ENCODE measurements around the gene GNPTG. TPM values are rescaled to one million over a fixed set of nuclear protein-coding genes. Genes with fewer than 3 reads are reported as not detected.

The GNPTG gene
- total RNA-seq, 4 donors from 2014 or later, result 53.8 to 130 (median 79.1) TPM

DNA sequence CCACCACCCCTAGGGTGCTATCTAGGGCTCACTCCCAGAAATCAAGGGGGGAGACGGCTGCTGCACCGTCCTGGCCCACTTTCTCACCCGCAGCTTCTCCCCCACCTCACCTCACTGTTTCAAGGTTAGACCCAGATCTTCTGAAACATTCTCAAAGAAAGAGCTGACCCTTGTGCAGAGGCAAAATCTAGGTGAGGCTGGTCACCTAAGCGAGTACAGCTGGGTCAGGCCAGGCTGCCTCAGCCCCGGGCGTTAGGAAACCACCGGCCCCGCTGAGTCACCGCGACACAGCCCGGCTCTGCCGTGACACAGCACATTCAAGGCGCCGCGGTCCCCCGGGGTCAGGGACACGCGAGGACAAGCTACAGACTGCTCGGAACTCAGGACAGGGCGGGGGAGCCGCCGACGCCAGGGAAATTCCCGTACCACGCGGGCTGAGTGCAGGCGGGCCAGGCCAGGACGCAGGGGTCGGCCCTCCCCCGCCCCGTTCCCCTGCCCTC, 27.1 kb downstream of the GNPTG start:
- peaks cover 10 to 19% (median 15%) of the 10 kb centered on the region in 4 donors for H3K4me1 ChIP-seq
- H3K27ac ChIP-seq, result peak overlapping the region; percentile 45 to 80 (median 60)
- 13 to 50% methylated on average over 1 to 25 of the region's 31 CpGs for WGBS, 2 donors (ENCODE audit: low coverage in 1 of 2)
- DNase-seq, result peak; percentile 72
- intact Hi-C loops (cut with DNase I; ENCODE audit: low total_unique reads) (no loop called here), in situ Hi-C loops (cut with MboI; ENCODE audit: low pct_ligation_motif_present in 1 of 4, low pct_unique_long_range_greater_than_20kb in 1 of 4, low sequenced_read_pairs in 3 of 4) (no loop called here)
- H3K4me3 ChIP-seq, result peak overlapping the region; percentile 25 to 60 (median 49)
- TF ChIP-seq POLR2A (IDR thresholded peaks at IDR 0.05) (no peak), POLR2AphosphoS5 (IDR thresholded peaks at IDR 0.05) (peak in 1 of 3 donors; percentile 36)
- H3K36me3 ChIP-seq, result peaks cover 0 to 7% (median 0%) of the 10 kb centered on the region in 4 donors
- no peaks in the 10 kb centered on the region for H3K27me3 ChIP-seq
- no peaks in the 10 kb centered on the region for H3K9me3 ChIP-seq

DNA sequence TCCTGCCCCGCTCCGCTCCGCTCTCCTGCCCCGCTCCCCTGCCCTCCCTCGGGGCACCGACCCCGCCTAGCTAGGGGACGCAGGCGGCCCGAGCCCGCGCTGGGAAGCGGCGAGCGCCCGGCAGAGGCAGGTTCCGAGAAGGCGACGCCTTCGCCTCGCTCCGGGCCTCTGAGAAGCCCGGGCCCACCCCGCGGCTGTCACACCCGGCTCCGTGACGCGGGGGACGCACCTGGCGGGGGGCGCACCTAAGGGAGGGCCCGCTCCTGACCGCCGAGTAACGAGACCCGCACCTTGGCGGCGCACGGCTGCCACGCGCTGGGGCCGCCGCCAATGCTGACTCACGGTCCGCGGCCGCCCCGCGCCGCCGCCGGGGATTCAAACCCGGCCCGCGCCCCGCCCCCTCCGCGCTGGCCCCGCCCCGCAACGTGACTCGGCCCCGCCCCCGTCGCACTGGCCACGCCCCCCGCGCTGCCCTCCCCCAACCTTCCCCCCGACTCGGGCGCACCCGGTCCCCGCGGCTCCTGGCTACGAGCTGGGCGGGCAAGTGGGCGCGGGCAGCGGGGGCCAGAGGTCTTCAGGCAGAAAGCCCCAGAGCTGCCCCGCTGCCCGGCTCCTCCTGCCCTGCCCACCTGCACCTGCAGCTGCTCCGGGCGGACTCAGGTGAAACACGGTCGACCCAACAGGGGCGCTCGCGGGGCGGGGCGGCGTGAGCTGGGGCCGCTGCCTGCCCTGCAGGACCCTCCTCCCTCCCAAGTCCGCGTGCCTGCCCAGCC, 27.8 kb downstream of the GNPTG start:
- peak overlapping the region; percentile 25 to 60 (median 49) for H3K4me3 ChIP-seq
- peak overlapping the region; percentile 45 to 80 (median 60) for H3K27ac ChIP-seq
- no peaks in the 10 kb centered on the region for H3K27me3 ChIP-seq
- H3K9me3 ChIP-seq, result no peaks in the 10 kb centered on the region
- TF ChIP-seq EP300 (IDR thresholded peaks at IDR 0.05; ENCODE audit: low read depth), result no peak
- TF ChIP-seq, protein P1, sequence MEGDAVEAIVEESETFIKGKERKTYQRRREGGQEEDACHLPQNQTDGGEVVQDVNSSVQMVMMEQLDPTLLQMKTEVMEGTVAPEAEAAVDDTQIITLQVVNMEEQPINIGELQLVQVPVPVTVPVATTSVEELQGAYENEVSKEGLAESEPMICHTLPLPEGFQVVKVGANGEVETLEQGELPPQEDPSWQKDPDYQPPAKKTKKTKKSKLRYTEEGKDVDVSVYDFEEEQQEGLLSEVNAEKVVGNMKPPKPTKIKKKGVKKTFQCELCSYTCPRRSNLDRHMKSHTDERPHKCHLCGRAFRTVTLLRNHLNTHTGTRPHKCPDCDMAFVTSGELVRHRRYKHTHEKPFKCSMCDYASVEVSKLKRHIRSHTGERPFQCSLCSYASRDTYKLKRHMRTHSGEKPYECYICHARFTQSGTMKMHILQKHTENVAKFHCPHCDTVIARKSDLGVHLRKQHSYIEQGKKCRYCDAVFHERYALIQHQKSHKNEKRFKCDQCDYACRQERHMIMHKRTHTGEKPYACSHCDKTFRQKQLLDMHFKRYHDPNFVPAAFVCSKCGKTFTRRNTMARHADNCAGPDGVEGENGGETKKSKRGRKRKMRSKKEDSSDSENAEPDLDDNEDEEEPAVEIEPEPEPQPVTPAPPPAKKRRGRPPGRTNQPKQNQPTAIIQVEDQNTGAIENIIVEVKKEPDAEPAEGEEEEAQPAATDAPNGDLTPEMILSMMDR (IDR thresholded peaks at IDR 0.05), result no peak
- TF ChIP-seq POLR2A (IDR thresholded peaks at IDR 0.05), result no peak
- no peak for TF ChIP-seq POLR2AphosphoS5 (IDR thresholded peaks at IDR 0.05)
- in situ Hi-C loops (cut with MboI; ENCODE audit: low pct_ligation_motif_present in 1 of 4, low pct_unique_long_range_greater_than_20kb in 1 of 4, low sequenced_read_pairs in 3 of 4), result no loop called here
- H3K36me3 ChIP-seq, result peaks cover 0 to 7% (median 0%) of the 10 kb centered on the region in 4 donors
- 19% methylated on average over 17 of the region's 95 CpGs; no CpG with 5 or more reads in 1 of the 2 donors for WGBS, 2 donors (ENCODE audit: low coverage in 1 of 2)
- DNase-seq, result peak; percentile 63
- H3K4me1 ChIP-seq, result peaks cover 10 to 19% (median 15%) of the 10 kb centered on the region in 4 donors
- intact Hi-C loops (cut with DNase I; ENCODE audit: low total_unique reads), result no loop called here

DNA sequence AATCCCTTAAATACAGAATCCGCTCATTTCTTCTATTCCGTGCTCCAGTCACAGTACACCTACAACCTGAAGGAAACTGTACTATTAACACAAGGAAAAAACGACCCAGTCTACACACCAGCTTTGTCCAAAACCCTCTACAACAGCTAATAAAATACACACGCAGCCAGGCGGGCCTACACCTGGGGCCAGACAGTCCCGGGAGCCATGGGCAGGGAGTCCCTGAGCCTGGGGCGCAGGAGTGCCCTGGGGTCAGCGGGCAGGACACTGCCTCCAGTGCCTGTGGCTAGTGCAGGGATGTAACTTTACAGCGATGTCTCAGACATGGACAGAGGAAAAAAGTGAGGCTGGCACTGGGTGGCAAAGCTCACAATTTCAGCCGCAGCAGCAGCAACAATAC, 28.5 kb downstream of the GNPTG start:
- H3K36me3 ChIP-seq, result peaks cover 0 to 14% (median 2%) of the 10 kb centered on the region in 4 donors
- H3K27ac ChIP-seq, result peak overlapping the region in 1 of 4 donors; percentile 25
- H3K9me3 ChIP-seq, result no peaks in the 10 kb centered on the region
- DNase-seq, result no peak
- in situ Hi-C loops (cut with MboI; ENCODE audit: low pct_ligation_motif_present in 1 of 4, low pct_unique_long_range_greater_than_20kb in 1 of 4, low sequenced_read_pairs in 3 of 4) (no loop called here), intact Hi-C loops (cut with DNase I; ENCODE audit: low total_unique reads) (no loop called here)
- H3K4me3 ChIP-seq, result peak overlapping the region in 2 of 4 donors; percentile 52 to 60
- H3K27me3 ChIP-seq, result no peaks in the 10 kb centered on the region
- no peak for TF ChIP-seq POLR2AphosphoS5 (IDR thresholded peaks at IDR 0.05)
- no peak for TF ChIP-seq EP300 (IDR thresholded peaks at IDR 0.05; ENCODE audit: low read depth)
- TF ChIP-seq, protein P1 (IDR thresholded peaks at IDR 0.05), result no peak
- no peak for TF ChIP-seq POLR2A (IDR thresholded peaks at IDR 0.05)
- WGBS, 2 donors (ENCODE audit: low coverage in 1 of 2), result 81 to 95% methylated on average over 3 to 10 of the region's 10 CpGs
- H3K4me1 ChIP-seq, result peaks cover 10 to 19% (median 15%) of the 10 kb centered on the region in 4 donors

DNA sequence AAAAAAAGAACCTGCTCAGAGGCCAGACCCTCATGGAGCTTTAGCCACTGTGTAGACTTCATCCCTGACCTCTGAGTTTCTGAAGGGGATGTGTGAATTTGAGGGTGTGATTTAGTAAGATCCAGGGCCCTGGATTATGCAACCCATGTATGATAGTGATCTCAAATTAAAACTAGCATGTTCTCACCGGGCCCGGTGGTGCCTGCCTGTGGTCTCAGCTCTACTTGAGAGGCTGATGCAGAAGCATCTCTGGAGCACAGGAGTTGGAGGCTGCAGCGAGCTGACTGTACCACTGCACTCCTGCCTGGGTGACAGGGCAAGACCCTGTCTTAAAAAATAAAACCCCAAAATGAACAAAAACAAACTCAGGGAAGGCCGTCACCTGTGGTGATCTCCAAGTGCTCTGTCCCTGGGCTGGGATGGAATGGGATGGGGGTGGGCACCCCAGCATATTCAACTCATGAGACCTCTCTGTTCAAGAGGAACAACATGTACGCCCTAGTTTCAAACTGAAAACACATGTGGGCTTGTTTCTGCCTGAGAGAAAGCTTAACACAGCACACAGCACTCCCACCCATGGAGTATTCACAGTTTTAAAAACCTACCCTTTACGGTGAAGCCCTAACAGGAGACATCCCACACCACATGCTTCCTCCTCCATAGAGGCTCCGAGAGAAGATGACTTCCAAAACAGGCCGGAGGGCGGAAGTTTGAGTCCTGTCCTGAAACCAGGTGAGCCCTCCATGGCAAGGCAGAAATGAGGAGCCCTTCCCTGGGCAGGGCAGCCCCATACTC, 30.1 kb downstream of the GNPTG start:
- WGBS, 2 donors (ENCODE audit: low coverage in 1 of 2), result 83% methylated on average over 9 of the region's 9 CpGs; no CpG with 5 or more reads in 1 of the 2 donors
- intact Hi-C loops (cut with DNase I; ENCODE audit: low total_unique reads), result no loop called here
- H3K4me3 ChIP-seq, result no peak overlapping the region

More for the DNA sequence above, 30.1 kb downstream of the GNPTG start:
- Histone ChIP-seq H3K27me3 (no peaks in the 10 kb centered on the region), H3K4me1 (peaks cover 10 to 19% (median 15%) of the 10 kb centered on the region in 4 donors), H3K27ac (no peak overlapping the region), H3K36me3 (peaks cover 0 to 14% (median 2%) of the 10 kb centered on the region in 4 donors), H3K9me3 (no peaks in the 10 kb centered on the region)
- no peak for DNase-seq
- no peak for TF ChIP-seq POLR2A (IDR thresholded peaks at IDR 0.05)
- in situ Hi-C loops (cut with MboI; ENCODE audit: low pct_ligation_motif_present in 1 of 4, low pct_unique_long_range_greater_than_20kb in 1 of 4, low sequenced_read_pairs in 3 of 4), result no loop called here

All from transverse colon (tissue), 4 donors.